Left ventricle myocardium inferior (tissue), 1 donor: ENCODE measurements around the gene KIF13A. TPM values are rescaled to one million over a fixed set of nuclear protein-coding genes. Genes with fewer than 3 reads are reported as not detected.
"Not testable (repeated sequence)": the region's sequence is repeated elsewhere in the genome, so short reads cannot be mapped to it uniquely, and the experiment has no call there.

Source experiments
- DNase-seq: peaks from one replicate; pipeline ENCODE4 v3.0.0-alpha.2; 2020
- H3K27ac ChIP-seq: fragments of 200-600 bp; replicated peaks from 2 replicates; pipeline ENCODE4 v1.8.0; 2021
- H3K27me3 ChIP-seq: fragments of 200-600 bp; 2 replicates; pipeline ENCODE4 v1.8.0; 2021; ENCODE audit warnings: low read depth
- H3K36me3 ChIP-seq: fragments of 200-600 bp; 2 replicates; pipeline ENCODE4 v1.8.0; 2021
- H3K4me1 ChIP-seq: fragments of 200-600 bp; 2 replicates; pipeline ENCODE4 v1.8.0; 2021
- H3K4me3 ChIP-seq: fragments of 200-600 bp; 2 replicates; pipeline ENCODE4 v1.8.0; 2021; ENCODE audit warnings: mild to moderate bottlenecking, moderate library complexity
- H3K9me3 ChIP-seq: fragments of 200-600 bp; replicated peaks from 2 replicates; pipeline ENCODE4 v1.8.0; 2021
- intact Hi-C: fragments of 100-400 bp; cut with micrococcal nuclease; formaldehyde crosslinking; loops from one replicate; pipeline ENCODE4 v1.11.0; 2022
- total RNA-seq: library from RNA; stranded (reverse); fragmentation: NEBNext Ultra II Directional; extraction: Animal tissue kit (Norgen Biotek cat#: 25700); gene quantifications from one replicate; pipeline ENCODE4 v1.2.1, GENCODE V29; 2021
- TF ChIP-seq, protein P1 (sequence below): fragments of 200-600 bp; IDR thresholded peaks from 2 replicates; pipeline ENCODE4 v1.8.0; 2021; ENCODE audit warnings: antibody characterized with exemption, mild to moderate bottlenecking, borderline replicate concordance
- donor health status: DM: no; HTN: yes; CAD: no; lungs with severe emphysema.

The KIF13A gene
- total RNA-seq, 1 donor from 2014 or later: 85.7 TPM

- no peak for DNase-seq
- H3K4me3 ChIP-seq: no peak overlapping the region
- TF ChIP-seq, protein P1, sequence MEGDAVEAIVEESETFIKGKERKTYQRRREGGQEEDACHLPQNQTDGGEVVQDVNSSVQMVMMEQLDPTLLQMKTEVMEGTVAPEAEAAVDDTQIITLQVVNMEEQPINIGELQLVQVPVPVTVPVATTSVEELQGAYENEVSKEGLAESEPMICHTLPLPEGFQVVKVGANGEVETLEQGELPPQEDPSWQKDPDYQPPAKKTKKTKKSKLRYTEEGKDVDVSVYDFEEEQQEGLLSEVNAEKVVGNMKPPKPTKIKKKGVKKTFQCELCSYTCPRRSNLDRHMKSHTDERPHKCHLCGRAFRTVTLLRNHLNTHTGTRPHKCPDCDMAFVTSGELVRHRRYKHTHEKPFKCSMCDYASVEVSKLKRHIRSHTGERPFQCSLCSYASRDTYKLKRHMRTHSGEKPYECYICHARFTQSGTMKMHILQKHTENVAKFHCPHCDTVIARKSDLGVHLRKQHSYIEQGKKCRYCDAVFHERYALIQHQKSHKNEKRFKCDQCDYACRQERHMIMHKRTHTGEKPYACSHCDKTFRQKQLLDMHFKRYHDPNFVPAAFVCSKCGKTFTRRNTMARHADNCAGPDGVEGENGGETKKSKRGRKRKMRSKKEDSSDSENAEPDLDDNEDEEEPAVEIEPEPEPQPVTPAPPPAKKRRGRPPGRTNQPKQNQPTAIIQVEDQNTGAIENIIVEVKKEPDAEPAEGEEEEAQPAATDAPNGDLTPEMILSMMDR: no peak
- intact Hi-C loops: no loop called here
- H3K36me3 ChIP-seq: peaks cover 28% of the 10 kb centered on the region
- peaks cover 14% of the 10 kb centered on the region for H3K9me3 ChIP-seq
- no peak overlapping the region for H3K27ac ChIP-seq
- peaks cover 17% of the 10 kb centered on the region for H3K4me1 ChIP-seq
- H3K27me3 ChIP-seq: no peaks in the 10 kb centered on the region
Measured at GRCh38 chr6:17890309-17890708, 97.1 kb downstream of the KIF13A start.

DNA sequence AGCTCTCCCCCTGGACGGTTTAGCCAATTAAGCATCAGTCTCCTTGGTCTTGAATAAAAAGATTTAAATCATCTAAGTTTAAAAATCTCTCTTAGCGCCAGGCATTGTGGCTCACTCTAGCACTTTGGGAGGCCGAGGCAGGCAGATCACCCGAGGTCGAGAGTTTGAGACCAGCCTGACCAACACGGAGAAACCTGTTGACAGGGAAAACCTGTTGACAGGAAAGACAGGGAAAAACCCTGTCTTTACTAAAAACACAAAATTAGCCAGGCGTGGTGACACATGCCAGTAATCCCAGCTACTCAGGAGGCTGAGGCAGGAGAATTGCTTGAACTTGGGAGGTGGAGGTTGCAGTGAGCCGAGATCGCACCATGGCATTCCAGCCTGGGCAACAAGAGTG, 97.7 kb downstream of the KIF13A start:
- peaks cover 23% of the 10 kb centered on the region for H3K36me3 ChIP-seq
- H3K4me3 ChIP-seq, DNase-seq, H3K27ac ChIP-seq, H3K27me3 ChIP-seq, intact Hi-C loops, H3K9me3 ChIP-seq: not testable (repeated sequence)
- H3K4me1 ChIP-seq: peaks cover 23% of the 10 kb centered on the region

GRCh38 chr6:17886891-17887290, 100.5 kb downstream of the KIF13A start:
- Histone ChIP-seq H3K27ac (no peak overlapping the region), H3K36me3 (peaks cover 4% of the 10 kb centered on the region), H3K27me3 (no peaks in the 10 kb centered on the region), H3K9me3 (no peaks in the 10 kb centered on the region), H3K4me3 (no peak overlapping the region), H3K4me1 (peaks cover 40% of the 10 kb centered on the region)
- TF ChIP-seq, protein P1: no peak
- DNase-seq: no peak
- intact Hi-C loops: no loop called here

DNA sequence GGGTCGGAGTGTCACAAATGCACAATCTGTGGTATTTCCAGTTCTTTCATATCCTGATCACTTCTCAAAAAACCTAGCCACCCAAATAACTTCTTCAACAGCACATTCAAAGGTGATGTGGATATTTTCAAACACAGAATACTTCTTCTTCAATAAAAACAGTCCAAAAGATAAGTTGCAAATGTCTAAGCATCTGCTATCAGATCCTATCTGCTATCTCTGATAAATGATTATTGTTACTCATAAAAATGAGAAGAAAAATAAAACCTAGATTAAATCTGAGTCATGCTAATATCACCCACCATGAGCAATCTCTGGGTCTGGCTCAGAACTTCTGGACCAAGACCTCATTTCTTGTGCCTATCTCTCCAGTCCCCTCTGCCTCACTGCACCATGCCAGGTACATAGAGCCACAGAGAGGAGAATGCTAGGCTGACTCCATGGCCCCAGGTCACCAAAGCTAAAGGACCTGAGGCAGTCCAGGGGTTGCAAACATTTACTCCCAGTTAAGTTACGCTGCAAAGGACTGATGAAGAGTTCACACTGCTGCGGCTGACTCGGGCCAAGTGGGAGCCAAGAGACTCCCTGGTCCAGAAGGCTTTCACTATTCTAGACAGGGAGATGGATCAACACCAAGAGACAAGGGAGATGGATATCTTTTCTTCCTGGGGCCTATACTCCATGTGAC, 101.4 kb downstream of the KIF13A start:
- Histone ChIP-seq H3K27ac (no peak overlapping the region), H3K4me1 (peaks cover 40% of the 10 kb centered on the region)
- intact Hi-C loops: no loop called here

DNA sequence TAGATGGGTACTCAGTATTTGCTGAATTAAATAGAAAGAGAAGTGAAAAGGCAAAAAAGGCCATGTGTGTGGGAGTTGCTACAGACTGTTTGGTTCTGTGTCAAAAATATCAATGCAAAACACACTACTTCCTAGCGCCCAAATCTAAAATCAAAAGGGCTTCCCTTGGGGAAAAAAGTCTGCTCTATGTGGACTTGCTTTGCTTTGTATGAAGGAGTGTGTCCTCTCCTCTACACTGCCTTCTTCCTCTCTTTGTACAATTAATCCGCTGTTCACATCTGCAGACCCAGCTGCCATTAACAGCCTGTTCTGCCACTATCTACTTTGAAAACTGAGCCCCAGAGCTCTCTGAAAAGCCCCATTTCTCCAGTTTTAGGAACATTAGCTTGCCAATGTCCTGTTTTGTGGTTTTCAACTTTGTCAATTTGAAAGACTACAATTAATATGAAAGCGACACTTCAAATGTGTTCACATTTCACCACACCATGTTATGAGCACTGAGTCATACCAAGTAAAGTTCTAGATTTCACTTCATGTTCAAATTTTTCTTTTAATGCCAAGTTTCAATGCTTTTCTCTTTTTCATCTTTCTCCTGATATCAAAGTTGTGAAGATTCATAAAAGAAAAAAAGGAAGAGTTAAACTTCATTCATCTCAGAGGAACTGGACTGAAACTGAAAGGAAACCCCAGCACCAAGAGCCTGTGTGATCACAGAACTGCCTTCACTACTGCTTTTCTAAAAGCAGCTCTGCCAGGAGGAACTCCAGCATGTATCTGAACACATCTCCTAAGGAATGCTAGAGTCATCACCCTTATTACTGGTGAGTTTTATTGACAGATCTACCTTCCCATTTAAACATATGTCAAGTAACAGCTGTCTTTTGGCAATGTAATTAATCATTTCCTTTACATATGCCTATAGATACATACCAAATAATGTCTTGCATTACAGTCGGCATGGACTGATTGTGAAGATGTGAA, 102.6 kb downstream of the KIF13A start:
- Histone ChIP-seq H3K4me1 (peaks cover 46% of the 10 kb centered on the region), H3K27ac (peak overlapping the region; percentile 0), H3K9me3 (no peaks in the 10 kb centered on the region), H3K4me3 (no peak overlapping the region), H3K36me3 (no peaks in the 10 kb centered on the region), H3K27me3 (no peaks in the 10 kb centered on the region)
- intact Hi-C loops: no loop called here
- DNase-seq: no peak
- TF ChIP-seq, protein P1: no peak

More for the DNA sequence above, 101.4 kb downstream of the KIF13A start:
- TF ChIP-seq, protein P1: no peak
- Histone ChIP-seq H3K36me3 (no peaks in the 10 kb centered on the region), H3K9me3 (no peaks in the 10 kb centered on the region), H3K27me3 (no peaks in the 10 kb centered on the region), H3K4me3 (no peak overlapping the region)
- DNase-seq: no peak
